ENCODE measurements around the gene EEF1A2. TPM values are rescaled to one million over a fixed set of nuclear protein-coding genes. Genes with fewer than 3 reads are reported as not detected.

EEF1A2 gene
- total and polyA plus RNA-seq, 8 donors, result 0.27 to 0.62 (median 0.39) TPM

- TF ChIP-seq CTCF (IDR thresholded peaks at IDR 0.05), result no peak
- H3K27ac ChIP-seq, result no peak overlapping the region
These were observed 35.2 kb downstream of the EEF1A2 start for GRCh38 chr20:63463400-63464288.

GRCh38 chr20:63462244-63462643 is 36.6 kb downstream of the EEF1A2 start:
- DNase-seq (no peak), ATAC-seq (no peak)
- H3K4me1 ChIP-seq, result no peaks in the 10 kb centered on the region
- no peak for TF ChIP-seq CTCF (IDR thresholded peaks at IDR 0.05)
- H3K9me3 ChIP-seq, result no peaks in the 10 kb centered on the region
- no peaks in the 10 kb centered on the region for H3K36me3 ChIP-seq
- H3K27me3 ChIP-seq, result peaks cover 0 to 95% of the 10 kb centered on the region in 2 donors
- intact Hi-C loops (cut with DNase I), result no loop called here
- no peak overlapping the region for H3K4me3 ChIP-seq
- no peak overlapping the region for H3K27ac ChIP-seq

More at GRCh38 chr20:63463400-63464288, 35.2 kb downstream of the EEF1A2 start:
- H3K9me3 ChIP-seq, result no peaks in the 10 kb centered on the region
- DNase-seq (no peak), ATAC-seq (no peak)
- H3K4me3 ChIP-seq, result no peak overlapping the region
- H3K27me3 ChIP-seq, result peaks cover 0 to 93% of the 10 kb centered on the region in 2 donors
- H3K4me1 ChIP-seq, result no peaks in the 10 kb centered on the region
- intact Hi-C loops (cut with DNase I), result no loop called here
- H3K36me3 ChIP-seq, result no peaks in the 10 kb centered on the region

DNA sequence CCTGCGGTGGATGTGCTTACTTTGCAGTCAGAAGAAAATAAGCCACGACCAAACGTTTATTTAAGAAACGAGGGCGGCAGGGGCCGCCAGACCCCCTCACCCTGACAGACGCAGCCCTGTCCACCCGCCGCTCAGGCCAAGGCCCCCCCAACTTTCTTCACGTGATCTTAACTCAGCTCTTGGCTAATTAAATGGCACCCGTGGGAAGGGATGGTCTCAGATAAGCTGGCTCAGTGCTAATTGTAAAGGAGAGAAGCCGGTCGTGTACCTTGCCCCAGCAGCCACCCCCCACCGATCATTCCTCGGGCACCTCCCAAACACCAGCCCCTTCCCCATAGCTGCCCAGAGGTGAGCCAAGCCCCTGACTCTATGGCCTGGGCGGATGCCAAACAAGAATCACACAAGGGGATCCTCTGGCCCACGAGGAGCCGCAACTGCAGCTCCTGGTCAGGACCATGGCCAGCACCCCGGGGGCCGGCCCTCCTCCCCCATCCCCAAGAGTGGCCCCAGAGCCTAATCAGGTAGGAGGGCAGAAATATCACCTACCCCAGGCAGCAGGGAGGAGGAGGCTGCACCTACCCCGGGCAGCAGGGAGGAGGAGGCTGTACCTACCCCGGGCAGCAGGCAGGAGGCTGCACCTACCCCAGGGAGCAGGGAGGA is 37.6 kb downstream of the EEF1A2 start:
- Histone ChIP-seq H3K4me3 (no peak overlapping the region), H3K27me3 (peaks cover 0 to 95% of the 10 kb centered on the region in 2 donors), H3K9me3 (no peaks in the 10 kb centered on the region), H3K4me1 (no peaks in the 10 kb centered on the region), H3K27ac (no peak overlapping the region), H3K36me3 (no peaks in the 10 kb centered on the region)
- ATAC-seq, result peak; percentile 24
- no peak for TF ChIP-seq CTCF (IDR thresholded peaks at IDR 0.05)
- DNase-seq, result no peak
- intact Hi-C loops (cut with DNase I), result no loop called here

- no peaks in the 10 kb centered on the region for H3K9me3 ChIP-seq
- intact Hi-C loops (cut with DNase I), result no loop called here
- H3K36me3 ChIP-seq, result no peaks in the 10 kb centered on the region
- no peak for TF ChIP-seq CTCF (IDR thresholded peaks at IDR 0.05)
- H3K27ac ChIP-seq, result no peak overlapping the region
- H3K4me1 ChIP-seq, result peaks cover 0 to 5% of the 10 kb centered on the region in 2 donors
- no peak for ATAC-seq
- no peak overlapping the region for H3K4me3 ChIP-seq
- H3K27me3 ChIP-seq, result peaks cover 7 to 95% of the 10 kb centered on the region in 2 donors
- DNase-seq, result no peak
These were observed 39.9 kb downstream of the EEF1A2 start for GRCh38 chr20:63459070-63459380.

Data from left lung (tissue), 10 donors.